Measurements from ENCODE around the gene LGALS3.

DNA sequence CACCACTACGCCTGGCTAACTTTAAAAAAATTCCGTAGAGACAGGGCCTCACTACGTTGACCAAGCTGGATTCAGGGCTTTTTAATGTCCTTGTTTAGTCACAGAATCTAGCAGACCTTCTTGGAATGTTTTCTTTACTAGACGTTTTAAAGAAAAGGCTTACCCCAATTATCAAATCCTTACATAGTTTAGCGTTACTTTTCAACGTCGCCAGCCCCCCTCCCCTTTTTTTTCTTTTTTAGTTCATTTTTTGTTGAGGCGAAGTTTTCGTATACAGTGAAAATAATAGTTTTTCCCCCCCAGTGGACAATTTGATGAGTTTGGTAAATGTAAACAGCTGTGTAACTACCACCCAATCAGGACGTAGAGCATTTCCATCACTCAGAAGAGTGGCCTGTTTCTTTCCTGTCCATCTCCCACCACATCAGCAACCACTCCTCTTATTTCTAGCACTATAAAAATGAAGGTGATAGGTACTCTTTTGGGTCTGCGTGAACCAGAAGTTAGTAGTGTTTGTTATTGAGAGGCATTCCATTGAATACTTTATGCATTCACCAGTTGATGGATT lies 63.1 kb downstream of the LGALS3 start:
- TF ChIP-seq POLR2AphosphoS5 (IDR thresholded peaks at IDR 0.05; ENCODE audit: low read depth, low read length) (no peak), SIN3A (IDR thresholded peaks at IDR 0.05; ENCODE audit: borderline replicate concordance, insufficient read depth, low read length) (no peak), TAF1 (IDR thresholded peaks at IDR 0.05; ENCODE audit: borderline replicate concordance, insufficient read depth, low read length) (no peak)
- TF ChIP-seq, protein P1, sequence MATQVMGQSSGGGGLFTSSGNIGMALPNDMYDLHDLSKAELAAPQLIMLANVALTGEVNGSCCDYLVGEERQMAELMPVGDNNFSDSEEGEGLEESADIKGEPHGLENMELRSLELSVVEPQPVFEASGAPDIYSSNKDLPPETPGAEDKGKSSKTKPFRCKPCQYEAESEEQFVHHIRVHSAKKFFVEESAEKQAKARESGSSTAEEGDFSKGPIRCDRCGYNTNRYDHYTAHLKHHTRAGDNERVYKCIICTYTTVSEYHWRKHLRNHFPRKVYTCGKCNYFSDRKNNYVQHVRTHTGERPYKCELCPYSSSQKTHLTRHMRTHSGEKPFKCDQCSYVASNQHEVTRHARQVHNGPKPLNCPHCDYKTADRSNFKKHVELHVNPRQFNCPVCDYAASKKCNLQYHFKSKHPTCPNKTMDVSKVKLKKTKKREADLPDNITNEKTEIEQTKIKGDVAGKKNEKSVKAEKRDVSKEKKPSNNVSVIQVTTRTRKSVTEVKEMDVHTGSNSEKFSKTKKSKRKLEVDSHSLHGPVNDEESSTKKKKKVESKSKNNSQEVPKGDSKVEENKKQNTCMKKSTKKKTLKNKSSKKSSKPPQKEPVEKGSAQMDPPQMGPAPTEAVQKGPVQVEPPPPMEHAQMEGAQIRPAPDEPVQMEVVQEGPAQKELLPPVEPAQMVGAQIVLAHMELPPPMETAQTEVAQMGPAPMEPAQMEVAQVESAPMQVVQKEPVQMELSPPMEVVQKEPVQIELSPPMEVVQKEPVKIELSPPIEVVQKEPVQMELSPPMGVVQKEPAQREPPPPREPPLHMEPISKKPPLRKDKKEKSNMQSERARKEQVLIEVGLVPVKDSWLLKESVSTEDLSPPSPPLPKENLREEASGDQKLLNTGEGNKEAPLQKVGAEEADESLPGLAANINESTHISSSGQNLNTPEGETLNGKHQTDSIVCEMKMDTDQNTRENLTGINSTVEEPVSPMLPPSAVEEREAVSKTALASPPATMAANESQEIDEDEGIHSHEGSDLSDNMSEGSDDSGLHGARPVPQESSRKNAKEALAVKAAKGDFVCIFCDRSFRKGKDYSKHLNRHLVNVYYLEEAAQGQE (IDR thresholded peaks at IDR 0.05; ENCODE audit: insufficient read depth in 1 of 2, low read depth in 2 of 2, low read length in 2 of 2): no peak
